ENCODE data around the gene TRPC6. TPM values are rescaled to one million over a fixed set of nuclear protein-coding genes. Genes with fewer than 3 reads are reported as not detected.

The TRPC6 gene
- total RNA-seq, 1 experiment from 2014 or later, result not detected

- TF ChIP-seq CTCF (IDR thresholded peaks at IDR 0.05; ENCODE audit: unreplicated experiment), result no peak
- POLR2A ChIA-PET, result interaction anchor here (0.7 to 1.1 kb wide), 2 partner anchors 10 to 67 kb away, joined by 3 read pairs; no protein-coding TSS in a partner anchor
- Mint-ChIP-seq H3K9me3 (ENCODE audit: unreplicated experiment) (no peaks in the 10 kb centered on the region), H3K4me3 (ENCODE audit: unreplicated experiment) (no peak overlapping the region), H3K4me1 (ENCODE audit: insufficient read depth, unreplicated experiment) (peaks cover 18% of the 10 kb centered on the region), H3K27me3 (ENCODE audit: insufficient read depth, unreplicated experiment) (no peaks in the 10 kb centered on the region), H3K27ac (ENCODE audit: low read depth, unreplicated experiment) (peak overlapping the region; percentile 70), H3K36me3 (ENCODE audit: insufficient read depth, unreplicated experiment) (no peaks in the 10 kb centered on the region)
- peak; percentile 43 for DNase-seq (ENCODE audit: unreplicated experiment)
- BruUV-seq (replicated peaks), result no TSS peak
- intact Hi-C loops (cut with micrococcal nuclease), result no loop called here
- CTCF ChIA-PET, result no interaction called here
Observed at GRCh38 chr11:101617735-101618332, 34.0 kb upstream of the TRPC6 start.

- DNase-seq (ENCODE audit: unreplicated experiment), result no peak
- H3K4me1 Mint-ChIP-seq (ENCODE audit: insufficient read depth, unreplicated experiment), result peaks cover 2% of the 10 kb centered on the region
- no peak overlapping the region for H3K27ac Mint-ChIP-seq (ENCODE audit: low read depth, unreplicated experiment)
- no peak for TF ChIP-seq CTCF (IDR thresholded peaks at IDR 0.05; ENCODE audit: unreplicated experiment)
- ChIA-PET POLR2A (interaction anchor here (0.6 kb wide), 1 partner anchor 860 kb away, joined by 3 read pairs; no protein-coding TSS in a partner anchor), CTCF (interaction anchor here (0.7 kb wide), 1 partner anchor 27 kb away, joined by 3 read pairs; no protein-coding TSS in a partner anchor)
- no peaks in the 10 kb centered on the region for H3K9me3 Mint-ChIP-seq (ENCODE audit: unreplicated experiment)
- intact Hi-C loops (cut with micrococcal nuclease), result no loop called here
- no peaks in the 10 kb centered on the region for H3K27me3 Mint-ChIP-seq (ENCODE audit: insufficient read depth, unreplicated experiment)
- no TSS peak for BruUV-seq (replicated peaks)
- H3K36me3 Mint-ChIP-seq (ENCODE audit: insufficient read depth, unreplicated experiment), result no peaks in the 10 kb centered on the region
- no peak overlapping the region for H3K4me3 Mint-ChIP-seq (ENCODE audit: unreplicated experiment)
Observed at GRCh38 chr11:101612481-101612880, 28.7 kb upstream of the TRPC6 start.

GRCh38 chr11:101600924-101601323, 17.1 kb upstream of the TRPC6 start:
- Mint-ChIP-seq H3K36me3 (ENCODE audit: insufficient read depth, unreplicated experiment) (no peaks in the 10 kb centered on the region), H3K27me3 (ENCODE audit: insufficient read depth, unreplicated experiment) (no peaks in the 10 kb centered on the region), H3K4me3 (ENCODE audit: unreplicated experiment) (no peak overlapping the region), H3K27ac (ENCODE audit: low read depth, unreplicated experiment) (no peak overlapping the region), H3K9me3 (ENCODE audit: unreplicated experiment) (no peaks in the 10 kb centered on the region), H3K4me1 (ENCODE audit: insufficient read depth, unreplicated experiment) (no peaks in the 10 kb centered on the region)
- DNase-seq (ENCODE audit: unreplicated experiment), result no peak
- BruUV-seq (replicated peaks), result no TSS peak
- ChIA-PET POLR2A (no interaction called here), CTCF (interaction anchor here (0.6 kb wide), 1 partner anchor 258 kb away, joined by 3 read pairs; no protein-coding TSS in a partner anchor)
- intact Hi-C loops (cut with micrococcal nuclease), result no loop called here
- no peak for TF ChIP-seq CTCF (IDR thresholded peaks at IDR 0.05; ENCODE audit: unreplicated experiment)

- TF ChIP-seq CTCF (IDR thresholded peaks at IDR 0.05; ENCODE audit: unreplicated experiment), result no peak
- no TSS peak for BruUV-seq (replicated peaks)
- Mint-ChIP-seq H3K27ac (ENCODE audit: low read depth, unreplicated experiment) (no peak overlapping the region), H3K9me3 (ENCODE audit: unreplicated experiment) (no peaks in the 10 kb centered on the region), H3K36me3 (ENCODE audit: insufficient read depth, unreplicated experiment) (peaks cover 6% of the 10 kb centered on the region), H3K4me3 (ENCODE audit: unreplicated experiment) (no peak overlapping the region), H3K4me1 (ENCODE audit: insufficient read depth, unreplicated experiment) (no peaks in the 10 kb centered on the region), H3K27me3 (ENCODE audit: insufficient read depth, unreplicated experiment) (no peaks in the 10 kb centered on the region)
- intact Hi-C loops (cut with micrococcal nuclease), result no loop called here
- no peak for DNase-seq (ENCODE audit: unreplicated experiment)
- ChIA-PET CTCF (no interaction called here), POLR2A (no interaction called here)
Observed at GRCh38 chr11:101586965-101587364, 3.2 kb upstream of the TRPC6 start.
